Cerebellar cortex (tissue), 1 donor: Measurements from ENCODE around the gene SNAP25.

ENCODE experiments used
- DNase-seq: peaks from one replicate; pipeline ENCODE4 v3.0.0-alpha.2; 2015; ENCODE audit warnings: low spot score

SNAP25 gene

GRCh38 chr20:10218536-10219451 lies at the start of gene SNAP25:
SNAP25 (plus strand) TSS chr20:10218830; CDS start chr20:10275492, 56,662 bp downstream.
- peak; percentile 92 for DNase-seq

GRCh38 chr20:10169752-10170151 lies 48.9 kb upstream of the SNAP25 start:
- no peak for DNase-seq

- no peak for DNase-seq
Measured at GRCh38 chr20:10170261-10170660, 48.4 kb upstream of the SNAP25 start.

GRCh38 chr20:10171864-10172751 lies 46.5 kb upstream of the SNAP25 start:
- DNase-seq: peak; percentile 78

GRCh38 chr20:10172998-10173655 lies 45.5 kb upstream of the SNAP25 start:
- peak; percentile 72 for DNase-seq

- peak; percentile 44 for DNase-seq
Measured at GRCh38 chr20:10174400-10174799, 44.2 kb upstream of the SNAP25 start.

GRCh38 chr20:10177326-10177725 lies 41.3 kb upstream of the SNAP25 start:
- DNase-seq: peak; percentile 66

GRCh38 chr20:10178091-10178490 lies 40.5 kb upstream of the SNAP25 start:
- no peak for DNase-seq

GRCh38 chr20:10178727-10179313 lies 39.8 kb upstream of the SNAP25 start:
- DNase-seq: peak; percentile 99

- peak; percentile 32 for DNase-seq
Measured at GRCh38 chr20:10179574-10180298, 38.9 kb upstream of the SNAP25 start.

- peak; percentile 30 for DNase-seq
Measured at GRCh38 chr20:10180651-10181235, 37.9 kb upstream of the SNAP25 start.

- peak; percentile 98 for DNase-seq
Measured at GRCh38 chr20:10185741-10186558, 32.7 kb upstream of the SNAP25 start.

- peak; percentile 69 for DNase-seq
Measured at GRCh38 chr20:10190456-10190855, 28.2 kb upstream of the SNAP25 start.

- no peak for DNase-seq
Measured at GRCh38 chr20:10192171-10192570, 26.5 kb upstream of the SNAP25 start.

GRCh38 chr20:10194166-10194565 lies 24.5 kb upstream of the SNAP25 start:
- DNase-seq: peak; percentile 67

- DNase-seq: peak; percentile 8
Measured at GRCh38 chr20:10200330-10200729, 18.3 kb upstream of the SNAP25 start.

- peak; percentile 61 for DNase-seq
Measured at GRCh38 chr20:10201321-10201870, 17.2 kb upstream of the SNAP25 start.

- DNase-seq: no peak
Measured at GRCh38 chr20:10209091-10209490, 9.5 kb upstream of the SNAP25 start.

GRCh38 chr20:10213526-10213925 lies 5.1 kb upstream of the SNAP25 start:
- DNase-seq: peak; percentile 96
